ENCODE measurements around the gene CLASP2.

CLASP2 gene

GRCh38 chr3:33637482-33637881 is 80.6 kb downstream of the CLASP2 start:
- no peaks in the 10 kb centered on the region; the same call in 1 of the 2 replicates for H3K79me2 ChIP-seq (ENCODE audit: insufficient read depth, low read length)
- no peaks in the 10 kb centered on the region for H4K20me1 ChIP-seq (ENCODE audit: low read depth, low read length)
- H3K9ac ChIP-seq (ENCODE audit: low read length) = no peak overlapping the region
- H3K9me3 ChIP-seq (ENCODE audit: insufficient read depth, low read length) = no peaks in the 10 kb centered on the region
- H3K9me2 ChIP-seq (replicated peaks; ENCODE audit: insufficient read depth, low read length) = no peaks in the 10 kb centered on the region
- peaks cover under 1% of the 10 kb centered on the region; the same call in 1 of the 2 replicates for H3K36me3 ChIP-seq (ENCODE audit: low read length)
- H3K4me2 ChIP-seq (ENCODE audit: low read depth, low read length, poor library complexity, severe bottlenecking) = no peak overlapping the region
- H3K27ac ChIP-seq (ENCODE audit: low read depth, low read length) = no peak overlapping the region
- TF ChIP-seq EZH2phosphoT487 (conservative IDR thresholded peaks at IDR 0.05; ENCODE audit: low read length) (no peak), CTCF (IDR thresholded peaks at IDR 0.05; ENCODE audit: insufficient read depth, low read length, poor library complexity, severe bottlenecking) (no peak)
- H3F3A ChIP-seq (ENCODE audit: insufficient read depth) = peaks cover 2% of the 10 kb centered on the region; the same call in 1 of the 2 replicates
- H3K27me3 ChIP-seq (ENCODE audit: low read length) = no peaks in the 10 kb centered on the region
- no peak overlapping the region for H2AFZ ChIP-seq (ENCODE audit: low read depth, low read length, severe bottlenecking)
- no peak overlapping the region for H3K4me3 ChIP-seq (ENCODE audit: insufficient read depth, low read length, poor library complexity, severe bottlenecking)

GRCh38 chr3:33636125-33636850 is 81.8 kb downstream of the CLASP2 start:
- Histone ChIP-seq H3K9me3 (ENCODE audit: insufficient read depth, low read length) (no peaks in the 10 kb centered on the region), H2AFZ (ENCODE audit: low read depth, low read length, severe bottlenecking) (no peak overlapping the region), H3K9ac (ENCODE audit: low read length) (no peak overlapping the region), H3K4me2 (ENCODE audit: low read depth, low read length, poor library complexity, severe bottlenecking) (no peak overlapping the region), H3K9me2 (replicated peaks; ENCODE audit: insufficient read depth, low read length) (no peaks in the 10 kb centered on the region), H3K27me3 (ENCODE audit: low read length) (no peaks in the 10 kb centered on the region), H4K20me1 (ENCODE audit: low read depth, low read length) (no peaks in the 10 kb centered on the region), H3K27ac (ENCODE audit: low read depth, low read length) (no peak overlapping the region), H3K4me3 (ENCODE audit: insufficient read depth, low read length, poor library complexity, severe bottlenecking) (no peak overlapping the region), H3F3A (ENCODE audit: insufficient read depth) (no peaks in the 10 kb centered on the region; the same call in 1 of the 2 replicates), H3K79me2 (ENCODE audit: insufficient read depth, low read length) (no peaks in the 10 kb centered on the region), H3K36me3 (ENCODE audit: low read length) (no peaks in the 10 kb centered on the region; the same call in 1 of the 2 replicates)
- TF ChIP-seq CTCF (IDR thresholded peaks at IDR 0.05; ENCODE audit: insufficient read depth, low read length, poor library complexity, severe bottlenecking) (peak; percentile 51), EZH2phosphoT487 (conservative IDR thresholded peaks at IDR 0.05; ENCODE audit: low read length) (no peak)

DNA sequence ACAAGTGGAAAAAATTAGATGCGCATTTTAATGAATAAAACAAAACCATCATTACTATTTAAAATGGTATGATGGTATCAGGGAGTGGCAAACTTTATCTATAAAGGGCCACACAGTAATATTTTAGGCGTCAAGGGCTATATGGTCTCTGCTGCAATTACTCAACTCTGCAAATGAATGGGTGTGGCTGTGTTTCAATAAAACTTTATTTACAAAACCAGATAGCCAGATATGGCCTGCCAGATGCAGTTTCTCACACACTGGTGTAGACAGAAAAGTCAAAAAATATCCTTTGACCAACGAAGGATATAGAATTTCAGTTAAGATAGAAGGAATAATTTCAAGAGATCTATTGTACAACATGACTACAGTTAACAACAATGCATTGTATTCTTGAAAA is 83.8 kb downstream of the CLASP2 start:
- Histone ChIP-seq H3K27me3 (ENCODE audit: low read length) (no peaks in the 10 kb centered on the region), H3K4me2 (ENCODE audit: low read depth, low read length, poor library complexity, severe bottlenecking) (no peak overlapping the region), H2AFZ (ENCODE audit: low read depth, low read length, severe bottlenecking) (no peak overlapping the region), H3K79me2 (ENCODE audit: insufficient read depth, low read length) (no peaks in the 10 kb centered on the region), H3K27ac (ENCODE audit: low read depth, low read length) (no peak overlapping the region), H3K9me3 (ENCODE audit: insufficient read depth, low read length) (no peaks in the 10 kb centered on the region), H3K36me3 (ENCODE audit: low read length) (no peaks in the 10 kb centered on the region; the same call in 1 of the 2 replicates), H3F3A (ENCODE audit: insufficient read depth) (no peaks in the 10 kb centered on the region), H3K4me3 (ENCODE audit: insufficient read depth, low read length, poor library complexity, severe bottlenecking) (no peak overlapping the region), H3K9me2 (replicated peaks; ENCODE audit: insufficient read depth, low read length) (no peaks in the 10 kb centered on the region), H4K20me1 (ENCODE audit: low read depth, low read length) (no peaks in the 10 kb centered on the region), H3K9ac (ENCODE audit: low read length) (no peak overlapping the region)
- TF ChIP-seq EZH2phosphoT487 (conservative IDR thresholded peaks at IDR 0.05; ENCODE audit: low read length) (no peak), CTCF (IDR thresholded peaks at IDR 0.05; ENCODE audit: insufficient read depth, low read length, poor library complexity, severe bottlenecking) (no peak)

All from SU-DHL-6 (cell line).